Measurements from ENCODE around the gene MED12L. TPM values are rescaled to one million over a fixed set of nuclear protein-coding genes. Genes with fewer than 3 reads are reported as not detected.

The MED12L gene
- total and polyA plus RNA-seq, 2 experiments from 2014 or later: 0.07 to 2.7 TPM

- no peaks in the 10 kb centered on the region for H3K27me3 ChIP-seq
- H3K79me2 ChIP-seq: no peaks in the 10 kb centered on the region
- H2AFZ ChIP-seq: no peak overlapping the region
- no peaks in the 10 kb centered on the region for H3K9me3 ChIP-seq (ENCODE audit: low read depth)
- H3K4me3 ChIP-seq: no peak overlapping the region
- no peaks in the 10 kb centered on the region for H3K9me2 ChIP-seq (replicated peaks; ENCODE audit: insufficient read depth)
- no peak for TF ChIP-seq CTCF (IDR thresholded peaks at IDR 0.05; ENCODE audit: poor library complexity)
- no peak for TF ChIP-seq EZH2 (IDR thresholded peaks at IDR 0.05; ENCODE audit: borderline replicate concordance)
- no peak for TF ChIP-seq EZH2phosphoT487 (IDR thresholded peaks at IDR 0.05; ENCODE audit: low read depth, severe bottlenecking, unreplicated experiment)
- H3K36me3 ChIP-seq (replicated peaks; ENCODE audit: insufficient read depth, low read depth): no peaks in the 10 kb centered on the region
- H3K4me1 ChIP-seq (ENCODE audit: insufficient read depth): peaks cover 15% of the 10 kb centered on the region
- no peak overlapping the region for H3K4me2 ChIP-seq
- no peak for DNase-seq (ENCODE audit: low spot score)
- peak overlapping the region; percentile 84 for H3K27ac ChIP-seq
- H4K20me1 ChIP-seq (ENCODE audit: insufficient read depth, poor library complexity, severe bottlenecking): no peaks in the 10 kb centered on the region
- WGBS (ENCODE audit: low lambda C conversion rate, missing lambda C conversion rate): 92% methylated on average over 6 of the region's 6 CpGs
Observed at GRCh38 chr3:151306168-151306810, 220.8 kb downstream of the MED12L start.

- H3K4me1 ChIP-seq (ENCODE audit: insufficient read depth): peaks cover 15% of the 10 kb centered on the region
- no peak overlapping the region for H3K4me2 ChIP-seq
- H3K27me3 ChIP-seq: no peaks in the 10 kb centered on the region
- no peak for DNase-seq (ENCODE audit: low spot score)
- no peaks in the 10 kb centered on the region for H3K9me2 ChIP-seq (replicated peaks; ENCODE audit: insufficient read depth)
- no peaks in the 10 kb centered on the region for H4K20me1 ChIP-seq (ENCODE audit: insufficient read depth, poor library complexity, severe bottlenecking)
- no peaks in the 10 kb centered on the region for H3K79me2 ChIP-seq
- H3K27ac ChIP-seq: no peak overlapping the region
- no peaks in the 10 kb centered on the region for H3K9me3 ChIP-seq (ENCODE audit: low read depth)
- no peak for TF ChIP-seq EZH2 (IDR thresholded peaks at IDR 0.05; ENCODE audit: borderline replicate concordance)
- no peak for TF ChIP-seq EZH2phosphoT487 (IDR thresholded peaks at IDR 0.05; ENCODE audit: low read depth, severe bottlenecking, unreplicated experiment)
- TF ChIP-seq CTCF (IDR thresholded peaks at IDR 0.05; ENCODE audit: poor library complexity): no peak
- no peak overlapping the region for H3K4me3 ChIP-seq
- H2AFZ ChIP-seq: no peak overlapping the region
- no peaks in the 10 kb centered on the region for H3K36me3 ChIP-seq (replicated peaks; ENCODE audit: insufficient read depth, low read depth)
Observed at GRCh38 chr3:151307131-151307530, 221.7 kb downstream of the MED12L start.

- no peaks in the 10 kb centered on the region for H4K20me1 ChIP-seq (ENCODE audit: insufficient read depth, poor library complexity, severe bottlenecking)
- no peak overlapping the region for H3K4me2 ChIP-seq
- peaks cover 15% of the 10 kb centered on the region for H3K4me1 ChIP-seq (ENCODE audit: insufficient read depth)
- H2AFZ ChIP-seq: no peak overlapping the region
- H3K36me3 ChIP-seq (replicated peaks; ENCODE audit: insufficient read depth, low read depth): no peaks in the 10 kb centered on the region
- H3K9me3 ChIP-seq (ENCODE audit: low read depth): no peaks in the 10 kb centered on the region
- H3K79me2 ChIP-seq: no peaks in the 10 kb centered on the region
- no peak overlapping the region for H3K4me3 ChIP-seq
- H3K9me2 ChIP-seq (replicated peaks; ENCODE audit: insufficient read depth): no peaks in the 10 kb centered on the region
- H3K27me3 ChIP-seq: no peaks in the 10 kb centered on the region
- no peak for DNase-seq (ENCODE audit: low spot score)
- H3K27ac ChIP-seq: no peak overlapping the region
- TF ChIP-seq CTCF (IDR thresholded peaks at IDR 0.05; ENCODE audit: poor library complexity): no peak
- no peak for TF ChIP-seq EZH2 (IDR thresholded peaks at IDR 0.05; ENCODE audit: borderline replicate concordance)
- no peak for TF ChIP-seq EZH2phosphoT487 (IDR thresholded peaks at IDR 0.05; ENCODE audit: low read depth, severe bottlenecking, unreplicated experiment)
- 89% methylated on average over 1 of the region's 1 CpG for WGBS (ENCODE audit: low lambda C conversion rate, missing lambda C conversion rate)
Observed at GRCh38 chr3:151307583-151308488, 222.4 kb downstream of the MED12L start.
